Inflammatory macrophage treated with lipopolysaccharide for 4 hours (primary cell): Measurements from ENCODE around the gene GALNT17.

Source experiments
- DNase-seq: peaks from one replicate; pipeline ENCODE4 v3.0.0-alpha.2; 2020

GALNT17 gene

GRCh38 chr7:71511361-71511807 lies 379.4 kb downstream of the GALNT17 start:
- DNase-seq = no peak

- DNase-seq = no peak
Measured at GRCh38 chr7:71517940-71518699, 386.2 kb downstream of the GALNT17 start.

- DNase-seq = no peak
Measured at GRCh38 chr7:71518880-71519279, 386.9 kb downstream of the GALNT17 start.

GRCh38 chr7:71521506-71521905 lies 389.6 kb downstream of the GALNT17 start:
- no peak for DNase-seq

GRCh38 chr7:71526106-71526505 lies 394.2 kb downstream of the GALNT17 start:
- DNase-seq = no peak

- DNase-seq = no peak
Measured at GRCh38 chr7:71527213-71527612, 395.3 kb downstream of the GALNT17 start.

- no peak for DNase-seq
Measured at GRCh38 chr7:71535616-71536015, 403.7 kb downstream of the GALNT17 start.

GRCh38 chr7:71538210-71538609 lies 406.3 kb downstream of the GALNT17 start:
- no peak for DNase-seq

- no peak for DNase-seq
Measured at GRCh38 chr7:71539615-71540014, 407.7 kb downstream of the GALNT17 start.

GRCh38 chr7:71541707-71542353 lies 409.9 kb downstream of the GALNT17 start:
- DNase-seq = no peak

GRCh38 chr7:71543396-71543795 lies 411.5 kb downstream of the GALNT17 start:
- no peak for DNase-seq

GRCh38 chr7:71544816-71545215 lies 412.9 kb downstream of the GALNT17 start:
- no peak for DNase-seq

GRCh38 chr7:71547426-71547825 lies 415.5 kb downstream of the GALNT17 start:
- no peak for DNase-seq

GRCh38 chr7:71548746-71549145 lies 416.8 kb downstream of the GALNT17 start:
- no peak for DNase-seq

GRCh38 chr7:71553306-71553705 lies 421.4 kb downstream of the GALNT17 start:
- DNase-seq = no peak

GRCh38 chr7:71555758-71556157 lies 423.8 kb downstream of the GALNT17 start:
- no peak for DNase-seq

GRCh38 chr7:71558806-71559613 lies 427.1 kb downstream of the GALNT17 start:
- no peak for DNase-seq

GRCh38 chr7:71560354-71560995 lies 428.5 kb downstream of the GALNT17 start:
- DNase-seq = no peak

GRCh38 chr7:71563276-71563675 lies 431.3 kb downstream of the GALNT17 start:
- DNase-seq = no peak

- DNase-seq = no peak
Measured at GRCh38 chr7:71566376-71566775, 434.4 kb downstream of the GALNT17 start.

GRCh38 chr7:71566991-71567390 lies 435.0 kb downstream of the GALNT17 start:
- DNase-seq = no peak

- no peak for DNase-seq
Measured at GRCh38 chr7:71574153-71574860, 442.4 kb downstream of the GALNT17 start.
